Activated CD8-positive, alpha-beta T cell treated with anti-CD3 and anti-CD28 coated beads for 36 hours (primary cell): Measurements from ENCODE around the gene STRA8. TPM values are rescaled to one million over a fixed set of nuclear protein-coding genes. Genes with fewer than 3 reads are reported as not detected.

Experiments used
- ATAC-seq: fragments of 200-7000 bp; cut with Tn5 transposase; one replicate; pipeline ENCODE4 v1.10.0; 2021; ENCODE audit warnings: mild to moderate bottlenecking, moderate library complexity
- CTCF ChIA-PET: fragments of 350-600 bp; sonication (Branson Sonifier 250); formaldehyde crosslinking; loops from one replicate; lab custom pipeline; 2021; ENCODE audit warnings: antibody characterized with exemption; lab: Charles Lee
- POLR2A ChIA-PET: fragments of 350-600 bp; sonication (Branson Sonifier 250); formaldehyde crosslinking; loops from one replicate; lab custom pipeline; 2021; ENCODE audit warnings: antibody characterized with exemption; lab: Charles Lee
- DNase-seq: peaks from one replicate; pipeline ENCODE4 v3.0.0-alpha.2; 2020
- H3K27ac Mint-ChIP-seq: one replicate; pipeline ENCODE4 v1.8.0; 2021; ENCODE audit warnings: mild to moderate bottlenecking, mixed read lengths
- H3K27me3 Mint-ChIP-seq: one replicate; pipeline ENCODE4 v1.8.0; 2021; ENCODE audit warnings: mixed read lengths
- H3K36me3 Mint-ChIP-seq: one replicate; pipeline ENCODE4 v1.8.0; 2021; ENCODE audit warnings: low read depth, mixed read lengths
- H3K4me1 Mint-ChIP-seq: one replicate; pipeline ENCODE4 v1.8.0; 2021; ENCODE audit warnings: low read depth, mixed read lengths
- H3K4me3 Mint-ChIP-seq: one replicate; pipeline ENCODE4 v1.8.0; 2021; ENCODE audit warnings: mild to moderate bottlenecking, moderate library complexity, mixed read lengths
- H3K9me3 Mint-ChIP-seq: one replicate; pipeline ENCODE4 v1.8.0; 2021; ENCODE audit warnings: mixed read lengths
- intact Hi-C: fragments of 100-400 bp; cut with micrococcal nuclease; formaldehyde crosslinking; loops from one replicate; pipeline ENCODE4 v1.10.0; 2022
- total RNA-seq, 2 experiments: library from RNA; stranded (reverse); gene quantifications; one replicate each; pipeline ENCODE4 v1.2.3, GENCODE V29; 2021
- TF ChIP-seq, protein P1 (sequence below): fragments of 200-600 bp; IDR thresholded peaks from one replicate; pipeline ENCODE4 v1.8.0; 2022; ENCODE audit warnings: antibody characterized with exemption, mild to moderate bottlenecking

STRA8 gene
- total RNA-seq, 2 experiments from 2014 or later: not detected

DNA sequence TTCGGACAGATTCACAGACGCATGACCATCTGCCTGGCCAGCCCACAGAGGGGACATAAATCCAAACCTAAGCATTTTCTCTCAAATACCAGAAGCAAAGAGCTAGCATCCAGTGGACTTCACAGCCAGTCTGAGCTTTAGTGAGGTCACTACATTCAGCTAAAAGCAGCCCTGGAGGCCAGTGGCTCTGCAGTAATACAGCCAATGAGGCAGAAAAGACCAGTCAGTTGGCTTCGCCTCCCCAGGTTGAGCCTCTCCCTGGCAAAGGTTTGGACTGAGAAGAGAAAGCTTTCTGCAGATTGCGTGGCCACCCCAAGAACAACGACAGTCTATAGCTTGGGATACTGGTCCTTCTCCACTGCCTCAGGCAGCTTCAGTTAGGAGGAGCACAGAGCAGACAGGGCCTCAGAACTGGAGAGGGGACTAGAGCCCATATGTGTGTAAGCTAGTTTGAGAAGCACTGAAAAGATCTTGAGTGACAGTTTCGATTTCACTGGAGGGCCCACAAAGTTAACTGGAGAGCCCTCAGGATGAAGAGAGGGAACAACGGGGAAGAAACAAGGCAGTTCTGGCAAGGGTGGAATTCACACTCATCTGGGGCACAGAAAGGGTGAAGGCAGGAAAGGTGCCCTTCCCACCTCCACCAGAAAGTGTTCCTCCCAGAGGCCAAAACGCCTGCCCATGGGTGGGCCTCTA is 26.1 kb upstream of the STRA8 start:
- H3K4me1 Mint-ChIP-seq: peaks cover 51% of the 10 kb centered on the region
- no peak overlapping the region for H3K27ac Mint-ChIP-seq
- POLR2A ChIA-PET: interaction anchor here (0.9 kb wide), 1 partner anchor 22 kb away, joined by 3 read pairs; no protein-coding TSS in a partner anchor
- H3K36me3 Mint-ChIP-seq: peaks cover 33% of the 10 kb centered on the region
- CTCF ChIA-PET: interaction anchor here (0.7 to 1.1 kb wide), 2 partner anchors 67 to 222 kb away, joined by 3 to 4 read pairs; partner anchors contain the start of gene AGBL3
- TF ChIP-seq, protein P1, sequence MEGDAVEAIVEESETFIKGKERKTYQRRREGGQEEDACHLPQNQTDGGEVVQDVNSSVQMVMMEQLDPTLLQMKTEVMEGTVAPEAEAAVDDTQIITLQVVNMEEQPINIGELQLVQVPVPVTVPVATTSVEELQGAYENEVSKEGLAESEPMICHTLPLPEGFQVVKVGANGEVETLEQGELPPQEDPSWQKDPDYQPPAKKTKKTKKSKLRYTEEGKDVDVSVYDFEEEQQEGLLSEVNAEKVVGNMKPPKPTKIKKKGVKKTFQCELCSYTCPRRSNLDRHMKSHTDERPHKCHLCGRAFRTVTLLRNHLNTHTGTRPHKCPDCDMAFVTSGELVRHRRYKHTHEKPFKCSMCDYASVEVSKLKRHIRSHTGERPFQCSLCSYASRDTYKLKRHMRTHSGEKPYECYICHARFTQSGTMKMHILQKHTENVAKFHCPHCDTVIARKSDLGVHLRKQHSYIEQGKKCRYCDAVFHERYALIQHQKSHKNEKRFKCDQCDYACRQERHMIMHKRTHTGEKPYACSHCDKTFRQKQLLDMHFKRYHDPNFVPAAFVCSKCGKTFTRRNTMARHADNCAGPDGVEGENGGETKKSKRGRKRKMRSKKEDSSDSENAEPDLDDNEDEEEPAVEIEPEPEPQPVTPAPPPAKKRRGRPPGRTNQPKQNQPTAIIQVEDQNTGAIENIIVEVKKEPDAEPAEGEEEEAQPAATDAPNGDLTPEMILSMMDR: no peak
- intact Hi-C loops: no loop called here
- no peaks in the 10 kb centered on the region for H3K27me3 Mint-ChIP-seq
- H3K9me3 Mint-ChIP-seq: no peaks in the 10 kb centered on the region
- DNase-seq (no peak), ATAC-seq (no peak)
- no peak overlapping the region for H3K4me3 Mint-ChIP-seq

DNA sequence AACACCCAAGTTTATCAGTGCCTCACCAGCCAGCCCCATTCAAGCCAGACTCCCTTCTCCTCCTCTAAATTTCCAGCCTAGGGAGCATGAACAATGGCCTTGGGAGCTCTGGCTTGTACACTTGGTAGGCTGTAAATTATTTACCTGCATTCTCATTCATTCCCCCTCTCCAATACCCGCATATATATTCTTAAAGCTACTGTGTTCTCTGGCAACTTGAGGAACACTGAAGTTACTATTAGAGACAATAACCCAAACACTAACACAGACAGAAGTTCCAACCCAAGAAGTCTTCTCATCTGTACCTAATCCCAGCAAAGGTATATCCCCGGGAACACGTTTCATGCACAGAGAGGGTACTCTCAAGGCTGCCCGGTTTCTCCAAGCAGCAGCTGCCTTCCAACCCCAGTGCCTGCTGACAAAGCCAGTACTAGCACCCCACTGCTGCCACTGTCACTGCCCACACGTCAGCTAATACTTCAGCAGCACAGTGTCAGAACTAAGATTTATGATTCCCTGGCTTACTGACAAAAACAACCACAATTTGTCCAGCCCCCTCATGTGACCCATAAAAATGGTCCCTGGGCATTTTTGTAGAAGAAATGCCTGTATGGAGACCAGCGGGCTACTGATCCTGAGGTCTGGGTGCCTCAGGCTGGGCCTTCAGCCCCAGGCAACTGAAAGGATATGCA is 25.4 kb upstream of the STRA8 start:
- intact Hi-C loops: no loop called here
- Mint-ChIP-seq H3K4me3 (no peak overlapping the region), H3K9me3 (no peaks in the 10 kb centered on the region), H3K36me3 (peaks cover 27% of the 10 kb centered on the region), H3K27ac (peak overlapping the region; percentile 36), H3K4me1 (peaks cover 45% of the 10 kb centered on the region), H3K27me3 (no peaks in the 10 kb centered on the region)
- DNase-seq (no peak), ATAC-seq (no peak)
- ChIA-PET CTCF (interaction anchor here (0.7 to 1.1 kb wide), 2 partner anchors 66 to 222 kb away, joined by 3 to 4 read pairs; partner anchors contain the start of gene AGBL3), POLR2A (no interaction called here)
- TF ChIP-seq, protein P1: no peak

DNA sequence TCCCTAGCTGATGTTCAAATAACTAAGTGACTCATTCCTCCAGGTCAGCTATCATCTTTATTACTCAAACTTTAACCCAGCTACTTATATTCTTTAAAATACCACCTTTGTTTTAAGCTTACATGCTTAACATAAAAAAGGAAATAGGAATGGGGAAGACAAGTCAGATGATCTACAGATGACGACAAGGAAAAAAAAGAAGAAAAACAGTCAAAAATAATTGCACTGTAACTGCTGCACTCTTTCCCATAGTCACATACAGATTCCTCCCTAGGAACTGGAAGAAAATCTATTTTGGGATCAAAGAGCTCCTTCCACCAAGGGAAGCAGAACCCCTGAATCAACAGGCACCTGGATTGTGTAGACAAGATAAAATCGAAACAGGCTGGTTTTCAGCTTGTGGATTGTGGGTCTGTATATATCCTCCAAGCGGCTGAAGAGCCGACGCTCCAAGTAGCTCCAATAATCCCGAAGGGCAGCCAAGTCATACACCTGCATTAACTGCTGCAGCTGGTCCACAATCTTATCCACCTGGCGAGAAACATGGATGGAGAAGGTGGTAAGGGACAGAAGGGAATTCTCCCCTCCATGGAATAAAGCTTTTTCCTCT is 24.3 kb upstream of the STRA8 start:
- Mint-ChIP-seq H3K36me3 (peaks cover 17% of the 10 kb centered on the region), H3K27ac (no peak overlapping the region), H3K4me3 (no peak overlapping the region), H3K4me1 (peaks cover 35% of the 10 kb centered on the region), H3K9me3 (no peaks in the 10 kb centered on the region), H3K27me3 (no peaks in the 10 kb centered on the region)
- CTCF ChIA-PET: interaction anchor here (0.7 to 0.8 kb wide), 2 partner anchors 40 to 65 kb away, joined by 3 to 4 read pairs; no protein-coding TSS in a partner anchor
- DNase-seq (no peak), ATAC-seq (no peak)
- intact Hi-C loops: no loop called here
- POLR2A ChIA-PET: interaction anchor here (1.2 to 3.4 kb wide), 2 partner anchors 39 to 48 kb away, joined by 4 to 17 read pairs; partner anchors contain the start of gene CYREN
- TF ChIP-seq, protein P1: no peak

DNA sequence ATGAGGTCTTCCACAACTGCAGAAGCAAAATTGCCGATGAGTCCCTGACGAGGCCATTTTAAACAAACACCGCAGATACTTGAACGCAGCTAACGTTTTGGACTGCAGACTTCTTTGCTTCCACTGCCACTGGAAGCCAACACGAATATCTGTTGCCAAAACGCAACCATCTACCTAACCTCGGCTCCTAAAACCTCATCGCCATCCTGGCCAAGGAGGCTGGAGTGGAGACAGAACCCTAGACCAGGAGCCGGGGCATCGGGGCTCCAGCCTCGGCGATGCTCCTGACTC is 22.8 kb upstream of the STRA8 start:
- CTCF ChIA-PET: interaction anchor here (1.0 to 2.4 kb wide), 5 partner anchors 12 to 70 kb away, joined by 3 to 10 read pairs (median 3); partner anchors contain the start of gene CYREN
- Mint-ChIP-seq H3K36me3 (peaks cover 13% of the 10 kb centered on the region), H3K27me3 (no peaks in the 10 kb centered on the region), H3K4me1 (peaks cover 32% of the 10 kb centered on the region), H3K9me3 (no peaks in the 10 kb centered on the region), H3K27ac (peak overlapping the region; percentile 97), H3K4me3 (peak overlapping the region; percentile 88)
- intact Hi-C loops: no loop called here
- ATAC-seq (peak; percentile 0), DNase-seq (peak; percentile 17)
- TF ChIP-seq, protein P1: no peak
- POLR2A ChIA-PET: interaction anchor here (1.0 to 3.4 kb wide), 8 partner anchors 9 to 225 kb away, joined by 3 to 17 read pairs (median 4); partner anchors contain the start of genes AGBL3, CYREN and TMEM140
